Measurements from ENCODE around the gene PTP4A2. TPM values are rescaled to one million over a fixed set of nuclear protein-coding genes. Genes with fewer than 3 reads are reported as not detected.

Gene PTP4A2
- total RNA-seq, 3 donors from 2014 or later = 225 to 271 (median 252) TPM

DNA sequence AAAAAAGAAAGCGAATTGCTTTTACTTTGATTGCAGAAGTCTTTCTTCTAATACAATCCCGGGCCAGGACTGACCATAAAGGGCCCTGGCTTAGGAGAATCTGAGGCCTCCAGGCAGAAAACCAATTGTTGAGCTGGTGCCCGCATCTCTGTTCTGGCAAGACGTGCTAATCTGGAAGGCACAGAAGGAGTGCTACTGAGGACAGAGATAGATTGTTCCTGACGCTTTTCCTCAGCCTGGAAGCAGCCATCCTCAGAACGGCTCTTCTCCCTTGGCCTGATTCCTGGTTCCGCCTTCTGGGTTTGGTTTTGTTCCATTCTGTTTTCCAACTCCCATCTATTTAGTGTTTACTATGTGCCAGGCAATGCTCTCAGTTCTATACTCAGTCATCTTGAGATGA lies 77.6 kb downstream of the PTP4A2 start:
- H3K36me3 ChIP-seq = no peaks in the 10 kb centered on the region
- H3K9me3 ChIP-seq = no peaks in the 10 kb centered on the region
- no peaks in the 10 kb centered on the region for H3K4me1 ChIP-seq
- no peak for TF ChIP-seq POLR2AphosphoS5 (IDR thresholded peaks at IDR 0.05)
- TF ChIP-seq POLR2A (IDR thresholded peaks at IDR 0.05) = no peak
- TF ChIP-seq, protein P1, sequence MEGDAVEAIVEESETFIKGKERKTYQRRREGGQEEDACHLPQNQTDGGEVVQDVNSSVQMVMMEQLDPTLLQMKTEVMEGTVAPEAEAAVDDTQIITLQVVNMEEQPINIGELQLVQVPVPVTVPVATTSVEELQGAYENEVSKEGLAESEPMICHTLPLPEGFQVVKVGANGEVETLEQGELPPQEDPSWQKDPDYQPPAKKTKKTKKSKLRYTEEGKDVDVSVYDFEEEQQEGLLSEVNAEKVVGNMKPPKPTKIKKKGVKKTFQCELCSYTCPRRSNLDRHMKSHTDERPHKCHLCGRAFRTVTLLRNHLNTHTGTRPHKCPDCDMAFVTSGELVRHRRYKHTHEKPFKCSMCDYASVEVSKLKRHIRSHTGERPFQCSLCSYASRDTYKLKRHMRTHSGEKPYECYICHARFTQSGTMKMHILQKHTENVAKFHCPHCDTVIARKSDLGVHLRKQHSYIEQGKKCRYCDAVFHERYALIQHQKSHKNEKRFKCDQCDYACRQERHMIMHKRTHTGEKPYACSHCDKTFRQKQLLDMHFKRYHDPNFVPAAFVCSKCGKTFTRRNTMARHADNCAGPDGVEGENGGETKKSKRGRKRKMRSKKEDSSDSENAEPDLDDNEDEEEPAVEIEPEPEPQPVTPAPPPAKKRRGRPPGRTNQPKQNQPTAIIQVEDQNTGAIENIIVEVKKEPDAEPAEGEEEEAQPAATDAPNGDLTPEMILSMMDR (IDR thresholded peaks at IDR 0.05) = no peak
- H3K27me3 ChIP-seq = no peaks in the 10 kb centered on the region
- H3K4me3 ChIP-seq = no peak overlapping the region
- no peak for DNase-seq (ENCODE audit: low spot score in 2 of 2)
- intact Hi-C loops (cut with DNase I; ENCODE audit: low total_unique reads) = no loop called here
- no peak overlapping the region for H3K27ac ChIP-seq

- no peaks in the 10 kb centered on the region for H3K9me3 ChIP-seq
- DNase-seq (ENCODE audit: low spot score in 2 of 2) = no peak
- H3K4me3 ChIP-seq = no peak overlapping the region
- no peaks in the 10 kb centered on the region for H3K27me3 ChIP-seq
- H3K4me1 ChIP-seq = no peaks in the 10 kb centered on the region
- TF ChIP-seq POLR2AphosphoS5 (IDR thresholded peaks at IDR 0.05) = no peak
- TF ChIP-seq POLR2A (IDR thresholded peaks at IDR 0.05) = no peak
- TF ChIP-seq, protein P1 (IDR thresholded peaks at IDR 0.05) = no peak
- H3K36me3 ChIP-seq = no peaks in the 10 kb centered on the region
- no peak overlapping the region for H3K27ac ChIP-seq
- intact Hi-C loops (cut with DNase I; ENCODE audit: low total_unique reads) = no loop called here
These were observed 78.4 kb downstream of the PTP4A2 start for GRCh38 chr1:31859719-31860118.

DNA sequence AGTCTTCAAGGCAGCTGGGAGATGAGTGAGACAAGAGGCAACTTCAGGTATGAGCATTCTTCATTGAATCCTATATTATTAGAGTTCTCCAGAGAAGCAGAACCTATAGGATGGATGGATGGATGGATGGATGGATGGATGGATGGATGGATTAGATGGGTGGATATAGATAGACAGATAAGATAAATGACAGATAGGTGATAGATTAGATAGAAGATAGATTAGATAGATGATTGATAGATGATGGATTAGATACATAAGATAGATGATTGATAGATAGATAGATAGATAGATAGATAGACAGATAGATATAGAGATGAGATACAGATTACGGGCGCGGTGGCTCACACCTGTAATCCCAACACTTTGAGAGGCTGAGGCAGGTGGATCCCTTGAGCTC lies 79.1 kb downstream of the PTP4A2 start:
- H3K27me3 ChIP-seq = no peaks in the 10 kb centered on the region
- no peak for DNase-seq (ENCODE audit: low spot score in 2 of 2)
- no peak overlapping the region for H3K4me3 ChIP-seq
- H3K27ac ChIP-seq = no peak overlapping the region
- H3K9me3 ChIP-seq = no peaks in the 10 kb centered on the region
- H3K36me3 ChIP-seq = no peaks in the 10 kb centered on the region
- no peaks in the 10 kb centered on the region for H3K4me1 ChIP-seq
- TF ChIP-seq POLR2A (IDR thresholded peaks at IDR 0.05) (no peak), POLR2AphosphoS5 (IDR thresholded peaks at IDR 0.05) (no peak)
- TF ChIP-seq, protein P1 (IDR thresholded peaks at IDR 0.05) = no peak
- intact Hi-C loops (cut with DNase I; ENCODE audit: low total_unique reads) = no loop called here

DNA sequence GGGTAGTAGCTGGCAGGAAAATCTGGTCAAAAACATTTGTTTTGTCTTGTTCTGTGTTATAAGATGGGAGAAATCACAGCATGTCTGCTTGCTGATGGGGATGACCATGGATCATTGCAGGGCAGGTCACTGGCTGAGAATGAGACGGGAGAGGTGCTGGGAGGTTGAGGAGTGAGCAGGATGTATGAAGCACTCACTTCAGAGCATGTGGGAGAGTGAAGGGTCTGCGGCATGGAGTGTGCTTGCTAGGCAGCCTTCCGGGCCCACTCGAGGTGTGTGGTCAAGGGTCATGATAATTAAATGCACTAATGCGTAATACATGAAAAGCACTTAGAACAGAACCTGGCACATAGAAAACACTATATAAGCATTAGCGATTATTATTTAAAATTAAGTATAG lies 80.3 kb downstream of the PTP4A2 start:
- intact Hi-C loops (cut with DNase I; ENCODE audit: low total_unique reads) = no loop called here
- Histone ChIP-seq H3K4me1 (no peaks in the 10 kb centered on the region), H3K36me3 (no peaks in the 10 kb centered on the region), H3K9me3 (no peaks in the 10 kb centered on the region), H3K27ac (no peak overlapping the region), H3K27me3 (no peaks in the 10 kb centered on the region), H3K4me3 (no peak overlapping the region)
- TF ChIP-seq POLR2A (IDR thresholded peaks at IDR 0.05) (no peak), POLR2AphosphoS5 (IDR thresholded peaks at IDR 0.05) (no peak)
- TF ChIP-seq, protein P1 (IDR thresholded peaks at IDR 0.05) = no peak
- no peak for DNase-seq (ENCODE audit: low spot score in 2 of 2)

Other genes with a start within 250 kb of the PTP4A2 start
- 10 to 100 TPM; 55.2 to 79.5 (median 58.7) TPM for gene COL16A1, start 234.4 kb downstream of the PTP4A2 start, total RNA-seq
- 1 to 10 TPM; 1.3 to 4.9 (median 2.9) TPM for gene ADGRB2, start 174.0 kb downstream of the PTP4A2 start, total RNA-seq
- 10 to 100 TPM in 1 of 3 donors, 1 to 10 TPM in 1, under 1 TPM in 1; 0.15 to 11.1 (median 1.1) TPM for gene SPOCD1, start 122.3 kb downstream of the PTP4A2 start, total RNA-seq
- 10 to 100 TPM; 58.2 to 78.7 (median 66.9) TPM for gene KHDRBS1, start 75.5 kb upstream of the PTP4A2 start, total RNA-seq
- gene TMEM39B, start 134.6 kb upstream of the PTP4A2 start, total RNA-seq = 1 to 10 TPM; 4.2 to 6.2 (median 4.8) TPM
- gene KPNA6, start 169.7 kb upstream of the PTP4A2 start, total RNA-seq = 10 to 100 TPM; 35.5 to 53.1 (median 40.6) TPM
- 10 to 100 TPM; 38.7 to 51.8 (median 45.8) TPM for gene TXLNA, start 241.3 kb upstream of the PTP4A2 start, total RNA-seq

Data from breast epithelium (tissue), 4 donors.